Heart right ventricle (tissue), 16 donors: ENCODE results near the gene SKIC2. TPM values are rescaled to one million over a fixed set of nuclear protein-coding genes. Genes with fewer than 3 reads are reported as not detected.

ENCODE experiments used
- ATAC-seq, 8 donors: fragments of 200-7000 bp; cut with Tn5 transposase; one replicate each; pipeline ENCODE4 v1.9.1; 2020; ENCODE audit warnings: mild to moderate bottlenecking in 8 of 8, moderate library complexity in 8 of 8, moderate number of reproducible peaks in 1 of 8
- DNase-seq, 2 donors: peaks; one replicate each; pipeline ENCODE4 v3.0.0-alpha.2; 2020
- H3K27ac ChIP-seq, 10 donors: fragments of 200-600 bp; sonication (generic) in 2 of 10; one replicate each; pipeline versions ENCODE4 v1.5.0 to v1.8.0; 2020 to 2022; ENCODE audit warnings: mild to moderate bottlenecking in 3 of 10
- H3K27me3 ChIP-seq, 7 donors: fragments of 200-600 bp; one replicate each; pipeline ENCODE4 v1.8.0; 2021 to 2022; ENCODE audit warnings: mild to moderate bottlenecking in 2 of 7
- H3K36me3 ChIP-seq, 9 donors: fragments of 200-600 bp; sonication (generic) in 1 of 9; one replicate each; pipeline versions ENCODE4 v1.5.0 to v1.8.0; 2020 to 2022; ENCODE audit warnings: mild to moderate bottlenecking in 2 of 9
- H3K4me1 ChIP-seq, 9 donors: fragments of 200-600 bp; sonication (generic) in 1 of 9; one replicate each; pipeline versions ENCODE4 v1.5.0 to v1.8.0; 2020 to 2022; ENCODE audit warnings: mild to moderate bottlenecking in 4 of 9
- H3K4me3 ChIP-seq, 10 donors: fragments of 200-600 bp; sonication (generic) in 2 of 10; one replicate each; pipeline versions ENCODE4 v1.5.0 to v1.8.0; 2020 to 2022; ENCODE audit warnings: mild to moderate bottlenecking in 7 of 10, moderate library complexity in 2 of 10
- H3K9me3 ChIP-seq, 11 donors: fragments of 200-600 bp in 10 of 11; sonication (generic) in 2 of 11; one replicate each; pipeline versions ENCODE4 v1.5.0 to v1.8.0; 2013 to 2022; ENCODE audit warnings: mild to moderate bottlenecking in 2 of 11, control low read depth in 1 of 11, moderate library complexity in 1 of 11
- WGBS, 2 donors: extraction: QIAGEN DNeasy Blood & Tissue Kit; methylation state at CpG; one replicate each; pipeline ENCODE4 v1.1.7; 2013; ENCODE audit warnings: inconsistent platforms in 1 of 2; 5-methylcytosine and 5-hydroxymethylcytosine counted together
- intact Hi-C, 10 donors: fragments of 100-400 bp; cut with DNase I; formaldehyde crosslinking; loops; one replicate each; pipeline versions ENCODE4 v1.11.1 to v1.14.2; 2022
- polyA plus RNA-seq, 2 donors: library from polyadenylated mRNA; stranded (reverse); fragments of 200-250 nt; gene quantifications; one replicate each; pipeline ENCODE4 v1.2.3, GENCODE V29; 2013
- total RNA-seq, 10 donors: library from RNA; stranded (reverse); fragmentation: NEBNext Ultra II Directional in 3 of 10; extraction: Animal tissue kit (Norgen Biotek cat#: 25700) in 3 of 10; gene quantifications; one replicate each; pipeline versions ENCODE4 v1.2.1 to v1.2.4, GENCODE V29; 2021 to 2023
- TF ChIP-seq, protein P1 (sequence below), 9 donors: fragments of 200-600 bp; sonication (generic) in 2 of 9; IDR thresholded peaks; one replicate each; pipeline versions ENCODE4 v1.5.0 to v1.8.0; 2021 to 2022; ENCODE audit warnings: antibody characterized with exemption in 9 of 9, mild to moderate bottlenecking in 5 of 9, moderate library complexity in 1 of 9
- donor health status: Arrhythmogenic right ventricular cardiomyopathy.
- donor health status: ischemic (EF 13 %, LVEDD 7.1; RV severe dilation, severe dysfunction).
- donor health status: healthy with polysubstance abuse.
- donor health status: DM: no; HTN: yes; CAD: no.
- donor health status: DM: no; HTN: no; CAD: no.
- donor health status: ischemic (EF 25% LVEDD 6.9; RV normal size, moderate dysfunction).
- donor health status: ischemic (EF 25% LVEDD 5.7; RV mildly dilated, moderate dysfunction).
- donor health status: healthy.
- donor health status: DM: yes; HTN: yes; CAD: no.
- donor health status: Ischemic cardiomyopathy.
- donor health status: ischemic (EF 35%, LVEDD 5.7; RV mildly dilated, moderate dysfunction).
- donor health status: nonischemic (EF 11% LVEDD 7.7; RV severe dilation, severe dysfunction).
- donor health status: DM: yes; HTN: yes; CAD: no.
- donor health status: PGD.
- donor health status: ischemic (EF 29% LVEDD 5.4; RV normal size, mild dysfunction).
- donor health status: nonischemic (EF 23%, LVEDD 6.1; RV moderate dilation, normal function).

SKIC2 gene
- total and polyA plus RNA-seq, 12 donors = 21.8 to 67.4 (median 34.4) TPM

GRCh38 chr6:31961616-31962015, 2.6 kb downstream of the SKIC2 start:
- ATAC-seq (no peak), DNase-seq (no peak)
- 95 to 96% methylated on average over 12 of the region's 12 CpGs for WGBS, 2 donors
- Histone ChIP-seq H3K4me3 (no peak overlapping the region), H3K27me3 (no peaks in the 10 kb centered on the region), H3K27ac (no peak overlapping the region), H3K4me1 (peaks cover 6 to 27% (median 20%) of the 10 kb centered on the region in 9 donors), H3K9me3 (no peaks in the 10 kb centered on the region), H3K36me3 (peaks cover 0 to 74% (median 54%) of the 10 kb centered on the region in 9 donors)
- TF ChIP-seq, protein P1, sequence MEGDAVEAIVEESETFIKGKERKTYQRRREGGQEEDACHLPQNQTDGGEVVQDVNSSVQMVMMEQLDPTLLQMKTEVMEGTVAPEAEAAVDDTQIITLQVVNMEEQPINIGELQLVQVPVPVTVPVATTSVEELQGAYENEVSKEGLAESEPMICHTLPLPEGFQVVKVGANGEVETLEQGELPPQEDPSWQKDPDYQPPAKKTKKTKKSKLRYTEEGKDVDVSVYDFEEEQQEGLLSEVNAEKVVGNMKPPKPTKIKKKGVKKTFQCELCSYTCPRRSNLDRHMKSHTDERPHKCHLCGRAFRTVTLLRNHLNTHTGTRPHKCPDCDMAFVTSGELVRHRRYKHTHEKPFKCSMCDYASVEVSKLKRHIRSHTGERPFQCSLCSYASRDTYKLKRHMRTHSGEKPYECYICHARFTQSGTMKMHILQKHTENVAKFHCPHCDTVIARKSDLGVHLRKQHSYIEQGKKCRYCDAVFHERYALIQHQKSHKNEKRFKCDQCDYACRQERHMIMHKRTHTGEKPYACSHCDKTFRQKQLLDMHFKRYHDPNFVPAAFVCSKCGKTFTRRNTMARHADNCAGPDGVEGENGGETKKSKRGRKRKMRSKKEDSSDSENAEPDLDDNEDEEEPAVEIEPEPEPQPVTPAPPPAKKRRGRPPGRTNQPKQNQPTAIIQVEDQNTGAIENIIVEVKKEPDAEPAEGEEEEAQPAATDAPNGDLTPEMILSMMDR (IDR thresholded peaks at IDR 0.05) = no peak
- intact Hi-C loops = no loop called here

DNA sequence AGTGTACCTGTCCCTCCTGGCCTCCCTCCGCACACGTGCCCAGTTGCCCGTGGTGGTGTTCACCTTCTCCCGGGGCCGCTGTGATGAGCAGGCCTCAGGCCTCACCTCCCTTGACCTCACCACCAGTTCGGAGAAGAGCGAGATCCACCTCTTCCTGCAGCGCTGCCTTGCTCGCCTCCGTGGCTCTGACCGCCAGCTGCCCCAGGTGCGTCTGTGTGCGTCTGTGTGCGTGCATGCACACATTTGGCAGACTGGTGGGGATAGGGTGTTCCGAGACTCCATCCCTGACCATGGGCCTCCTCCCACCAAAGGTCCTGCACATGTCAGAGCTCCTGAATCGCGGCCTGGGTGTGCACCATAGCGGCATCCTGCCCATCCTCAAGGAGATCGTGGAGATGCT, 4.9 kb downstream of the SKIC2 start:
- peaks cover 0 to 13% (median 9%) of the 10 kb centered on the region in 9 donors for H3K4me1 ChIP-seq
- DNase-seq = no peak
- intact Hi-C loops = no loop called here
- no peaks in the 10 kb centered on the region for H3K9me3 ChIP-seq
- no peak overlapping the region for H3K27ac ChIP-seq
- no peak for ATAC-seq
- TF ChIP-seq, protein P1 (IDR thresholded peaks at IDR 0.05) = no peak
- no peaks in the 10 kb centered on the region for H3K27me3 ChIP-seq
- WGBS, 2 donors = 96% methylated on average over 19 of the region's 19 CpGs
- H3K36me3 ChIP-seq = peaks cover 0 to 89% (median 74%) of the 10 kb centered on the region in 9 donors
- no peak overlapping the region for H3K4me3 ChIP-seq

DNA sequence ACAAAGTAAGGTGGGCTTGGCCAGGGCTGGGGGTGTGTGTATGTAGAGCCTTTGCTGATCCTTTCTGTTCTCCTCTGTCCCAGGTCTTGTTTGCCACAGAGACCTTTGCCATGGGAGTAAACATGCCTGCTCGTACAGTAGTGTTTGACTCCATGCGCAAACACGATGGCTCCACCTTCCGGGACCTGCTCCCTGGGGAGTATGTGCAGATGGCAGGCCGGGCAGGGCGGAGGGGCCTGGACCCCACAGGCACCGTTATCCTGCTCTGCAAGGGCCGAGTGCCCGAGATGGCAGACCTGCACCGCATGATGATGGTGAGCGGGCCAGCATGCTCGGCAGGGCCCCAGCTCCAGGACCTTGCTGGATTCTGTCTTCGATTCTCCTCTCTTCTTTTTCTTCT, 6.7 kb downstream of the SKIC2 start:
- ATAC-seq (no peak), DNase-seq (no peak)
- H3K4me3 ChIP-seq = no peak overlapping the region
- TF ChIP-seq, protein P1 (IDR thresholded peaks at IDR 0.05) = no peak
- 89 to 92% methylated on average over 13 of the region's 13 CpGs for WGBS, 2 donors
- no peak overlapping the region for H3K27ac ChIP-seq
- H3K27me3 ChIP-seq = no peaks in the 10 kb centered on the region
- H3K4me1 ChIP-seq = peaks cover 0 to 8% (median 4%) of the 10 kb centered on the region in 9 donors
- no peaks in the 10 kb centered on the region for H3K9me3 ChIP-seq
- intact Hi-C loops = no loop called here
- peaks cover 0 to 100% (median 68%) of the 10 kb centered on the region in 9 donors for H3K36me3 ChIP-seq

DNA sequence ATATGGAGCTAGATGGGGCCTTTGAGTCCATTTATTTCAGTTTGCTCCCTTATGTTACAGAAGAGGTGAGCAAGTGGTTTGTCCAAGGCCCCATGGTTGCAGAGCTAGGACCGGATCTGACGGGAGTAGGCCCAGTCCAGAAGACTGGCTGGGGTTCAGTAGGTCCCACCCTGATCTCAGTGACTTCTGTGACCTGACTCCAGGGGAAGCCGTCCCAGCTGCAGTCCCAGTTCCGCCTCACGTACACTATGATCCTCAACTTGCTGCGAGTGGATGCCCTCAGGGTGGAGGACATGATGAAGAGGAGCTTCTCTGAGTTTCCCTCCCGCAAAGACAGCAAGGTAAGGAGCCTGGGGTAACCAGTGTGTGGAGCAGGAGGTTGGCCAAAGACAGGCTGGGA, 7.5 kb downstream of the SKIC2 start:
- TF ChIP-seq, protein P1 (IDR thresholded peaks at IDR 0.05) = no peak
- H3K9me3 ChIP-seq = no peaks in the 10 kb centered on the region
- no peak overlapping the region for H3K4me3 ChIP-seq
- H3K27me3 ChIP-seq = no peaks in the 10 kb centered on the region
- H3K4me1 ChIP-seq = peaks cover 0 to 16% (median 12%) of the 10 kb centered on the region in 9 donors
- ATAC-seq (no peak), DNase-seq (no peak)
- H3K27ac ChIP-seq = no peak overlapping the region
- H3K36me3 ChIP-seq = peaks cover 0 to 93% (median 62%) of the 10 kb centered on the region in 9 donors
- WGBS, 2 donors = 87 to 88% methylated on average over 7 of the region's 7 CpGs
- intact Hi-C loops = no loop called here
